Pancreas (tissue), 10 donors: ENCODE data around the gene MEGF6. TPM values are rescaled to one million over a fixed set of nuclear protein-coding genes. Genes with fewer than 3 reads are reported as not detected.

Experiments used
- ATAC-seq, 4 donors: fragments of 200-7000 bp; cut with Tn5 transposase; one replicate each; pipeline versions ENCODE4 v1.8.0 to v1.9.1; 2020; ENCODE audit warnings: mild to moderate bottlenecking in 4 of 4, moderate library complexity in 4 of 4
- DNase-seq, 6 donors: peaks; one replicate each; pipeline ENCODE4 v3.0.0-alpha.2; 2020
- FAIRE-seq: peaks from 2 replicates; lab custom pipeline; 2012; peaks lifted over from hg19 to GRCh38; lab: Jason Lieb, UNC
- H3K27ac ChIP-seq, 4 donors: fragments of 200-600 bp; sonication (generic); 1 replicate in 3 of 4; 2 replicates in 1 of 4; pipeline versions ENCODE4 v1.5.0 to v1.8.0; 2020
- H3K27me3 ChIP-seq, 4 donors: fragments of 200-600 bp; one replicate each; pipeline ENCODE4 v1.8.0; 2021
- H3K36me3 ChIP-seq, 3 donors: fragments of 200-600 bp; sonication (generic) in 1 of 3; one replicate each; pipeline versions ENCODE4 v1.5.0 to v1.8.0; 2020 to 2021
- H3K4me1 ChIP-seq, 3 donors: fragments of 200-600 bp; one replicate each; pipeline ENCODE4 v1.8.0; 2021
- H3K4me3 ChIP-seq, 4 donors: fragments of 200-600 bp; sonication (generic) in 2 of 4; one replicate each; pipeline versions ENCODE4 v1.5.0 to v1.8.0; 2020 to 2021
- H3K9me3 ChIP-seq, 4 donors: fragments of 200-600 bp; one replicate each; pipeline ENCODE4 v1.8.0; 2021
- WGBS, 2 donors: extraction: QIAGEN DNeasy Blood & Tissue Kit; methylation state at CpG; one replicate each; pipeline ENCODE4 v1.1.7; 2013; 5-methylcytosine and 5-hydroxymethylcytosine counted together
- intact Hi-C, 3 donors: fragments of 100-400 bp; cut with DNase I; formaldehyde crosslinking; loops; one replicate each; pipeline versions ENCODE4 v1.11.1 to v1.14.2; 2022
- polyA plus RNA-seq, 2 donors: library from polyadenylated mRNA; stranded (reverse); fragments of 200-250 nt; gene quantifications; one replicate each; pipeline ENCODE4 v1.2.3, GENCODE V29; 2013
- total RNA-seq, 6 donors: library from RNA; stranded (reverse); fragmentation: NEBNext Ultra II Directional in 4 of 6; extraction: Animal tissue kit (Norgen Biotek cat#: 25700) in 4 of 6; gene quantifications; one replicate each; pipeline versions ENCODE4 v1.2.1 to v1.2.4, GENCODE V29; 2021 to 2023
- TF ChIP-seq, protein P1 (sequence below), 4 donors: fragments of 200-600 bp; sonication (generic) in 3 of 4; IDR thresholded peaks; one replicate each; pipeline versions ENCODE4 v1.5.0 to v1.8.0; 2021; ENCODE audit warnings: antibody characterized with exemption in 4 of 4
- donor health status: healthy with polysubstance abuse.
- donor health status: DM: no; HTN: no; CAD: no; lungs with moderate emphysema.
- donor health status: DM: no; HTN: no; CAD: no.
- donor health status: control.
- donor health status: control.
- donor health status: Bipolar disorder and iron deficiency.
- donor health status: DM: yes; HTN: yes; CAD: no.
- donor health status: DM: no; HTN: no; CAD: no.
- donor health status: DM: no; HTN: no; CAD: no.
- donor health status: DM: yes; HTN: yes; CAD: no.

The MEGF6 gene
- total and polyA plus RNA-seq, 8 donors, result 2.6 to 20.0 (median 8.4) TPM

DNA sequence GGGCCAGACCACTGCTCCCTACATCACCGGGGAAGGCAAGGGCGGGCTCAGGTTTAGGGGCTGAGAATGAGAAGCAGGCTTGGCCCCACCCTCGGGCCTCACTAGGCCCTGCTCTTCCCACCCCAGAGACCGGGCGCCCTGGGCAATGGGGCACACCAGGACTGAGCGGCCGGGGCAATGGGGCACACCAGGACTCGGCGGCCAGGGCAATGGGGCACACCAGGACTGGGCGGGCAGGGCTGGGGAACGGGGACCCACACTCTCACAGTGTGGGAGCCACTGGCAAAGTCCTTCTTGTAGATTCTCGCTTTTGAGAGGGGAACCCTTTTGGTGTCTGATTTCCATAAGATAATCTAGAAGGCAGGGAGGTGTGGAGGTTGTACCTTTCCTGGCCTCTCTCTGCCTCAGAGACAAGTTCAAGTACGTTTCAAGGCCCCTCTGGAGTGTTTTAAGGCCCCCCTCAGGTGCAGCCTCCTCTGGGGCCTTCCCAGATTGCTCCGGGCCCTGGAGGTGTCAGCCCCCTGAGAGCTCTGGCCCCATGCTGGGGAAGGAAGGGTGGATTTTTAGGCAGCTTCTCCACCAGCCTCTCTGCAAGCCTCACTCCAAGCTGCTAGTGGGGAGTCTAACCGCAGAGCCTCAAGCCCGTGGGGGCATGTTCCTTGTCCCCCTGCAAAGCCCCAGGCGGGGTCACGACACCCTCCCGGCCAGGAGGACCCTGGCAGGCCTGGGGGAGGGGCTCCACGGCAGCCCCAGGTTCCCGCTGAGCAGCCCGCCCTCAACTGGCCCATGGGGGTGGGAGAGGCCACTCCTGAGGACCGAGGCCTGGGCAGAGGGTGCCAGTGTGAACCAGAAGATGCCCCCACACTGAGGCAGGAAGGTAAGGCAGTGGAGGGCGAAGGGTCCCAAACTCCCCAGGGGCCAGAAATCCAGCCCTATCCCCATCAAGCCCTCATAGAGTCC, 90.6 kb downstream of the MEGF6 start:
- TF ChIP-seq, protein P1, sequence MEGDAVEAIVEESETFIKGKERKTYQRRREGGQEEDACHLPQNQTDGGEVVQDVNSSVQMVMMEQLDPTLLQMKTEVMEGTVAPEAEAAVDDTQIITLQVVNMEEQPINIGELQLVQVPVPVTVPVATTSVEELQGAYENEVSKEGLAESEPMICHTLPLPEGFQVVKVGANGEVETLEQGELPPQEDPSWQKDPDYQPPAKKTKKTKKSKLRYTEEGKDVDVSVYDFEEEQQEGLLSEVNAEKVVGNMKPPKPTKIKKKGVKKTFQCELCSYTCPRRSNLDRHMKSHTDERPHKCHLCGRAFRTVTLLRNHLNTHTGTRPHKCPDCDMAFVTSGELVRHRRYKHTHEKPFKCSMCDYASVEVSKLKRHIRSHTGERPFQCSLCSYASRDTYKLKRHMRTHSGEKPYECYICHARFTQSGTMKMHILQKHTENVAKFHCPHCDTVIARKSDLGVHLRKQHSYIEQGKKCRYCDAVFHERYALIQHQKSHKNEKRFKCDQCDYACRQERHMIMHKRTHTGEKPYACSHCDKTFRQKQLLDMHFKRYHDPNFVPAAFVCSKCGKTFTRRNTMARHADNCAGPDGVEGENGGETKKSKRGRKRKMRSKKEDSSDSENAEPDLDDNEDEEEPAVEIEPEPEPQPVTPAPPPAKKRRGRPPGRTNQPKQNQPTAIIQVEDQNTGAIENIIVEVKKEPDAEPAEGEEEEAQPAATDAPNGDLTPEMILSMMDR (IDR thresholded peaks at IDR 0.05), result no peak
- no peaks in the 10 kb centered on the region for H3K9me3 ChIP-seq
- no peaks in the 10 kb centered on the region for H3K4me1 ChIP-seq
- H3K27me3 ChIP-seq, result no peaks in the 10 kb centered on the region
- no peak overlapping the region for H3K27ac ChIP-seq
- ATAC-seq (no peak), FAIRE-seq (no peak), DNase-seq (no peak)
- no peak overlapping the region for H3K4me3 ChIP-seq
- intact Hi-C loops, result no loop called here
- no peaks in the 10 kb centered on the region for H3K36me3 ChIP-seq
- 81 to 87% methylated on average over 23 to 24 of the region's 24 CpGs for WGBS, 2 donors

DNA sequence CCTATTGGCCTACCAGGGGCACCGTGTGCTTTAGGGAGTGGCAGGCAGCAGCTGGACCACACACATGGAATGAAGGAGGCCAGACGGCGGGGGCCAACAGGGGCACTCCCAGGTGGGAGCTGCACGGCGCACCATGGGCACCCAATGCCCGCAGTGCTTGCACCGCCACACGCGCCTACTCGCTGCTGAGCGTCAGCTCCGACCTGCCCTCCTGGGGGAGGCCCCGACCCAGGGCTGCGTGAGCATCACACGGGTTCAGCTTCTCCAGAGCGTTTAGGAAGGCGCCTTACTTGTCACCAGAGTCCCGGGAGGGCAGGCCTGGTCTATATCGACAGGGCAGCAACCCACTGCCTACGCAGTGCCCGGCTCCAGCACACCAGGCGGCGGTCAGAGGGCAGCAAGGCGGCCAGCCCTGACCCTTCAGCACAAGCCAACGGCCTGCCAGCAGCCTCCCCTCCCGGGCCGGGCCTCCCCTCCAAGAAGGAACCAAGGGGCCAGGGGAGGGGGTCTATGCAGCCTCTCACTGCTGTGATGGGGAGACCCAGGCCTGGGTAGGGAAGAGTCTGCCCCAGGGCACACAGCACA, 91.9 kb downstream of the MEGF6 start:
- TF ChIP-seq, protein P1 (IDR thresholded peaks at IDR 0.05), result no peak
- no peaks in the 10 kb centered on the region for H3K4me1 ChIP-seq
- ATAC-seq, result no peak
- H3K36me3 ChIP-seq, result no peaks in the 10 kb centered on the region
- no peaks in the 10 kb centered on the region for H3K27me3 ChIP-seq
- no peak for FAIRE-seq
- 93% methylated on average over 23 to 27 of the region's 27 CpGs for whole genome bisulfite sequencing, 2 donors
- no peak overlapping the region for H3K27ac ChIP-seq
- intact Hi-C loops, result no loop called here
- H3K4me3 ChIP-seq, result no peak overlapping the region
- no peaks in the 10 kb centered on the region for H3K9me3 ChIP-seq
- no peak for DNase-seq

DNA sequence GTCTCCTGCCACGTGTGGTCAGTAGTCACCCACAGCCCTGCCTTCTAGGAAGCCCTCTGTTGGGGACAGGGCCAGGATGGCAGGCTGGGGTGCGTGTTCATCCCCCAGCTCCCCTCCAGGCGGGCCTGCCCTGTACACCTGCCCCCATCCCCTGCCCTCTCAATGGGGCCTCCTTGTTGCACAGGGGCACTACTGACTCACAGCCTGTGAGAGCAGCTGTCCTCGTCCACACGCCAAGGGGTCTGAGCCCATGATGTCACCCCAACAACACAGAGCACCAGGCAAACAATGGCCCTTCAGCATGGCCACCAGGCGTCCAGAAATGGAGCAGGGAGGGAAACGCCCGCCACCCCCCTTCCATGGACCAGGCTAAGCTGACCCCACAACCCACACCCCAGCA, 92.6 kb downstream of the MEGF6 start:
- ATAC-seq (no peak), FAIRE-seq (no peak), DNase-seq (no peak)
- Histone ChIP-seq H3K4me3 (no peak overlapping the region), H3K27ac (no peak overlapping the region), H3K27me3 (no peaks in the 10 kb centered on the region), H3K4me1 (no peaks in the 10 kb centered on the region), H3K9me3 (no peaks in the 10 kb centered on the region), H3K36me3 (no peaks in the 10 kb centered on the region)
- TF ChIP-seq, protein P1 (IDR thresholded peaks at IDR 0.05), result no peak
- 91 to 92% methylated on average over 8 of the region's 8 CpGs for WGBS, 2 donors
- intact Hi-C loops, result no loop called here

DNA sequence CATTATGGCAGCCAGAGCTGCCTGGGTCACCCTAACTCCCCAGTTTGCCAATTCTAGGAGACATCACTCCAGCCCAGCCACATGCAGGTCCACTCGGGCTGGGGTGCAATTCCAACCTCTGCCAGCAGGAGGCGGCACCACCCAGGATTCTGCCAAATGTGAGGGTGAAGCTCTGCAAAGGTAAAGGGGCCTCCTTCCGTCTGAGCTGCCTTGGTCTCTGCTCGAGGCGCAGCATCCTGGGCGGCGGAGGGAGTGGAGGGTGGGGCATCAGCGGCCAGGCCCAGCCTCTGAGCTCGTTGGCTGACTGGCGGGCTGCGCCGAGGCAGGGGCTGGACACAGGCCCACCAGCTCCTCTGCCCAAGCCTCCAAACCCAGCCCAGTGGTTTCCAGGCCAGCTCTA, 93.1 kb downstream of the MEGF6 start:
- DNase-seq (no peak), ATAC-seq (no peak), FAIRE-seq (no peak)
- H3K27ac ChIP-seq, result no peak overlapping the region
- H3K9me3 ChIP-seq, result no peaks in the 10 kb centered on the region
- no peak overlapping the region for H3K4me3 ChIP-seq
- no peaks in the 10 kb centered on the region for H3K36me3 ChIP-seq
- TF ChIP-seq, protein P1 (IDR thresholded peaks at IDR 0.05), result peak; percentile 29 to 59 (median 36)
- no peaks in the 10 kb centered on the region for H3K4me1 ChIP-seq
- WGBS, 2 donors, result 91 to 97% methylated on average over 11 to 12 of the region's 12 CpGs
- intact Hi-C loops, result no loop called here
- H3K27me3 ChIP-seq, result no peaks in the 10 kb centered on the region
